HG02981 (cell line): Measurements from ENCODE around the gene EVA1A.
A peak's percentile ranks its signal among the peaks of the same experiment; 100 is the strongest.

Source experiments
- ATAC-seq: cut with Tn5 transposase; IDR thresholded peaks from one replicate; pipeline ENCODE4 v1.9.1; 2021; ENCODE audit warnings: mild to moderate bottlenecking, moderate library complexity; ENCODE audit not compliant: unreplicated experiment

EVA1A gene

GRCh38 chr2:75564026-75564688 lies 3.4 kb upstream of the EVA1A start:
- no peak for ATAC-seq

- ATAC-seq: no peak
Measured at GRCh38 chr2:75563591-75563990, 2.9 kb upstream of the EVA1A start.

- no peak for ATAC-seq
Measured at GRCh38 chr2:75562513-75562864, 1.8 kb upstream of the EVA1A start.

GRCh38 chr2:75561566-75562512 lies 1.1 kb upstream of the EVA1A start:
- ATAC-seq: no peak

- ATAC-seq: peak; percentile 60
Measured at GRCh38 chr2:75560022-75560767, 544 bp downstream of the EVA1A start.

GRCh38 chr2:75559680-75560021 lies 1.1 kb downstream of the EVA1A start:
- ATAC-seq: no peak

GRCh38 chr2:75558786-75559679 lies 1.7 kb downstream of the EVA1A start:
- no peak for ATAC-seq

- no peak for ATAC-seq
Measured at GRCh38 chr2:75558136-75558535, 2.6 kb downstream of the EVA1A start.

GRCh38 chr2:75557474-75558133 lies 3.1 kb downstream of the EVA1A start:
- no peak for ATAC-seq

- ATAC-seq: no peak
Measured at GRCh38 chr2:75556679-75557366, 3.9 kb downstream of the EVA1A start.

GRCh38 chr2:75555701-75556100 lies 5.0 kb downstream of the EVA1A start:
- ATAC-seq: no peak

- no peak for ATAC-seq
Measured at GRCh38 chr2:75553935-75554531, 6.7 kb downstream of the EVA1A start.

- ATAC-seq: no peak
Measured at GRCh38 chr2:75552222-75552621, 8.5 kb downstream of the EVA1A start.

- ATAC-seq: no peak
Measured at GRCh38 chr2:75551434-75551833, 9.3 kb downstream of the EVA1A start.

- no peak for ATAC-seq
Measured at GRCh38 chr2:75549401-75550253, 11.1 kb downstream of the EVA1A start.

GRCh38 chr2:75548036-75548573 lies 12.6 kb downstream of the EVA1A start:
- no peak for ATAC-seq

GRCh38 chr2:75547345-75548035 lies 13.2 kb downstream of the EVA1A start:
- ATAC-seq: no peak
